ENCODE measurements around the gene SPAG6. TPM values are rescaled to one million over a fixed set of nuclear protein-coding genes. Genes with fewer than 3 reads are reported as not detected.
"Not testable (repeated sequence)": the region's sequence is repeated elsewhere in the genome, so short reads cannot be mapped to it uniquely, and the experiment has no call there.

Gene SPAG6
- total and polyA plus RNA-seq, 10 donors, result 0.11 TPM; not detected in 9

DNA sequence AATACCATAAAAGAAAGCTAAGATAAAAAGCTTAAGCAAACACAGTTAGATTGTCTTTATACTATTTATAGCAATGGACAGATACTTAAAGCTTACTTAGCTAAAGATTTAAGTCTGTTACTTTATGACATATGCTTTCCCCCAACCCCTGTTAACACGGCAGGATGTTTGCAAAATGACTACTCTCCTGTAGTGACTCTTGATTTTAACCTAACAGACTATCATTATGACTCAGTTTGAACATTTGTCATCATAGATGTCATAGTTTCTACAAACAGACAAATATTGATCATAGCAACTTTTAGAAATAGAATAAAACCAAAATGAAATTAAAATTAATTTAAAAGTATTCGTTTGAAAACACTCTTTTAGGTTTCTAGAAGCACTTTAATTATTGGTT, 36.9 kb upstream of the SPAG6 start:
- intact Hi-C loops (cut with DNase I; ENCODE audit: low total_unique reads), result no loop called here
- 65 to 78% (median 71%) methylated on average over 2 of the region's 2 CpGs for WGBS, 5 donors
- no peak for TF ChIP-seq POLR2AphosphoS5 (IDR thresholded peaks at IDR 0.05)
- TF ChIP-seq, protein P1, sequence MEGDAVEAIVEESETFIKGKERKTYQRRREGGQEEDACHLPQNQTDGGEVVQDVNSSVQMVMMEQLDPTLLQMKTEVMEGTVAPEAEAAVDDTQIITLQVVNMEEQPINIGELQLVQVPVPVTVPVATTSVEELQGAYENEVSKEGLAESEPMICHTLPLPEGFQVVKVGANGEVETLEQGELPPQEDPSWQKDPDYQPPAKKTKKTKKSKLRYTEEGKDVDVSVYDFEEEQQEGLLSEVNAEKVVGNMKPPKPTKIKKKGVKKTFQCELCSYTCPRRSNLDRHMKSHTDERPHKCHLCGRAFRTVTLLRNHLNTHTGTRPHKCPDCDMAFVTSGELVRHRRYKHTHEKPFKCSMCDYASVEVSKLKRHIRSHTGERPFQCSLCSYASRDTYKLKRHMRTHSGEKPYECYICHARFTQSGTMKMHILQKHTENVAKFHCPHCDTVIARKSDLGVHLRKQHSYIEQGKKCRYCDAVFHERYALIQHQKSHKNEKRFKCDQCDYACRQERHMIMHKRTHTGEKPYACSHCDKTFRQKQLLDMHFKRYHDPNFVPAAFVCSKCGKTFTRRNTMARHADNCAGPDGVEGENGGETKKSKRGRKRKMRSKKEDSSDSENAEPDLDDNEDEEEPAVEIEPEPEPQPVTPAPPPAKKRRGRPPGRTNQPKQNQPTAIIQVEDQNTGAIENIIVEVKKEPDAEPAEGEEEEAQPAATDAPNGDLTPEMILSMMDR (IDR thresholded peaks at IDR 0.05 in 8 of 11, conservative IDR thresholded peaks at IDR 0.05 in 3 of 11), result no peak

DNA sequence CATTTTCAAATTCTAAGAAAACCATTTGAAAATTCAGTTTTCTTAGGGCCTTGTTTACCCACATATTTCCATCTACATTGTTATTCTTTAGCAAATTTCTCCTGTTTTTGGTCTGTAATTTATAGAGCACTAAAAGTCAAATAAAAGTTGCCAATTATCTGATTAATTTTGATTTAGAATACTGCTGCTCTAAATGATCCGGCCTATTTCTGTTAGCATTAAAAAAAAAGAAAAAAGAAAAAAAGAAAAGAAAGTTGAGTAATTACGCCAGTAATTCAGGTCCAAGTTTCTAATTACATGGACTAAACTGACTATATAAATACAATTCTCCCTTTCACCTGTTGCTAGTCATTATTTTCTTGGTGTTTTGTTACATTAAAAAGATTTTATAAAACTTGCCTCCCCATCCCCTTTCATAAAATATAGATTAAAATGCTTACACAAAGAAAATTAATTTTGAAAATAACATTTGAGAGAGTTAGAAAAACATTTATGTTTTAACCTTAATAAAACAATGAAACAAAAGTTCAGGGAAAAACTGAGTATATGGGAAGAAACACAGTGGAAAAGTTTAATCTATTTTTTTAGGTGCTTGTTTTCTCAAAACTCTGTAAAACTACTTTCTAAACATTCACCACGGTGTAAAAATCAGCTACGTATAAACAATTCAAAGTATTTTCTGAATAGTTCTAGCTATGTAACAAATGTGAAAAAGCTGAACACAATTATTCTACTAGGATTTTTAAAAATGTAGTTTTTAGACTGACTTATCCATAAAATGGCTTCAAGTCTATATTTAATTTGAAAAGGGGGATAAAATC, 35.9 kb upstream of the SPAG6 start:
- Histone ChIP-seq H3K4me1 (no peaks in the 10 kb centered on the region), H3K4me3 (no peak overlapping the region), H3K27ac (no peak overlapping the region), H3K27me3 (replicated peaks in 1 of 7) (no peaks in the 10 kb centered on the region), H3K9me3 (no peaks in the 10 kb centered on the region), H3K36me3 (no peaks in the 10 kb centered on the region)
- DNase-seq, result no peak
- WGBS, 5 donors, result 94 to 97% (median 96%) methylated on average over 4 of the region's 4 CpGs
- TF ChIP-seq, protein P1 (IDR thresholded peaks at IDR 0.05 in 8 of 11, conservative IDR thresholded peaks at IDR 0.05 in 3 of 11), result no peak
- no peak for TF ChIP-seq POLR2AphosphoS5 (IDR thresholded peaks at IDR 0.05)
- no peak for TF ChIP-seq POLR2A (IDR thresholded peaks at IDR 0.05)
- intact Hi-C loops (cut with DNase I; ENCODE audit: low total_unique reads), result no loop called here

More for the DNA sequence above, 36.9 kb upstream of the SPAG6 start:
- H3K4me1 ChIP-seq, result no peaks in the 10 kb centered on the region
- DNase-seq, result no peak
- H3K4me3 ChIP-seq, result no peak overlapping the region
- H3K36me3 ChIP-seq, result no peaks in the 10 kb centered on the region
- no peaks in the 10 kb centered on the region for H3K27me3 ChIP-seq (replicated peaks in 1 of 7)
- H3K9me3 ChIP-seq, result peaks cover 0 to 3% (median 0%) of the 10 kb centered on the region in 8 donors
- H3K27ac ChIP-seq, result no peak overlapping the region

DNA sequence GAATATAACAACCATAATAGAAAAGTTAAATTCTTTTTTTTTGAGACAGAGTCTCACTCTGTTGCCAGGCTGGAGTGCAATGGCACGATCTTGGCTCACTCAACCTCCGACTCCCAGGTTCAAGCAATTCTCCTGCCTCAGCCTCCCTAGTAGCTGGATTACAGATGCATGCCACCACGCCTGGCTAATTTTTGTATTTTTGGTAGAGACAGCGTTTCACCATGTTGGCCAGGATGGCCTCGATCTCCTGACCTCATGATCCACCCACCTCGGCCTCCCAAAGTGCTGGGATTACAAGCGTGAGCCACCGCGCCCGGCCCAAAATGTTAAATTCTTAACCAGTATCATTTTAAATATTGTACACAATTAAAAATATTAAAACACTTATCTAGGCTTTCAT, 35.3 kb upstream of the SPAG6 start:
- DNase-seq; H3K4me1 ChIP-seq; H3K9me3 ChIP-seq; H3K27ac ChIP-seq; H3K36me3 ChIP-seq; H3K4me3 ChIP-seq; H3K27me3 ChIP-seq (replicated peaks in 1 of 7): not testable (repeated sequence)
- WGBS, 5 donors, result 94 to 98% (median 95%) methylated on average over 10 of the region's 10 CpGs
- intact Hi-C loops (cut with DNase I; ENCODE audit: low total_unique reads), result loop anchor here (10.0 kb wide), 1 partner anchor 55 kb away; no protein-coding TSS in a partner anchor

DNA sequence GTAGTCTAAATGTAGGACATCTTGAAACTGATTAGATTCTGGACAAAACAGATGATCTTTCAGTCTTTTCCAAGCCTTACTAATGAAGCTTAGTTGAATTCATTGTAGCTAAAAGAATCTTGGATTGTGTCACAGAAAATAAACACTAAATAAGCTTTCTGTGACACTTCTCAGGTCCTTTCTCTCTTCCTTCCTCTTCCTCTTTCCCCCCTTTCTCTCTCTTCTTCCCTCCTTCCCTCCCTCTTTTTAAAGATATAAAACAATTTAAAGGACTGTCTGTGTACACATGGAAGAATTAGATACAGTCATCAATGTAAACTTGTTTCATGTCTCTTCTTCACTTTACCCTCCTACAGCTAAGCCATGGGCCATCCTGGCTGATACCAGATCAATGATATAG, 34.4 kb upstream of the SPAG6 start:
- peaks cover 4 to 14% (median 10%) of the 10 kb centered on the region in 6 donors for H3K4me1 ChIP-seq
- intact Hi-C loops (cut with DNase I; ENCODE audit: low total_unique reads), result loop anchor here (10.0 kb wide), 1 partner anchor 56 kb away; no protein-coding TSS in a partner anchor
- H3K9me3 ChIP-seq, result no peaks in the 10 kb centered on the region
- TF ChIP-seq POLR2AphosphoS5 (IDR thresholded peaks at IDR 0.05) (no peak), POLR2A (IDR thresholded peaks at IDR 0.05) (no peak)
- TF ChIP-seq, protein P1 (IDR thresholded peaks at IDR 0.05 in 8 of 11, conservative IDR thresholded peaks at IDR 0.05 in 3 of 11), result no peak
- no peaks in the 10 kb centered on the region for H3K27me3 ChIP-seq (replicated peaks in 1 of 7)
- no peak overlapping the region for H3K27ac ChIP-seq
- no peak overlapping the region for H3K4me3 ChIP-seq
- H3K36me3 ChIP-seq, result no peaks in the 10 kb centered on the region
- DNase-seq, result no peak

Data from spleen (tissue), 11 donors.